Adrenal gland (tissue), 5 donors: ENCODE data around the gene TBX1.

Source experiments
- CTCF ChIP-seq, 6 experiments: fragments of 450-650 bp in 4 of 6; fragments of 200-600 bp in 2 of 6; sonication (generic) in 1 of 6; IDR thresholded peaks; 1 replicate in 5 of 6; 2 replicates in 1 of 6; pipeline versions ENCODE4 v1.5.1 to v1.8.0; 2016 to 2021; ENCODE audit warnings: antibody characterized with exemption in 6 of 6, mild to moderate bottlenecking in 2 of 6, moderate library complexity in 1 of 6
- POLR2A ChIP-seq, 2 donors: fragments of 450-650 bp; IDR thresholded peaks; one replicate each; pipeline ENCODE4 v1.6.1; 2017; ENCODE audit warnings: antibody characterized with exemption in 2 of 2, mild to moderate bottlenecking in 2 of 2, moderate library complexity in 1 of 2
- donor health status: DM: no; HTN: no; CAD: no.

GRCh38 chr22:19769393-19769715 is 8.8 kb downstream of the TBX1 start:
- TF ChIP-seq CTCF (IDR thresholded peaks at IDR 0.05), result no peak
- no peak for TF ChIP-seq POLR2A (IDR thresholded peaks at IDR 0.05)
